GM18517 (cell line): ENCODE measurements around the gene ABI3.

ENCODE experiments used
- ATAC-seq: cut with Tn5 transposase; IDR thresholded peaks from one replicate; pipeline ENCODE4 v1.9.1; 2021; ENCODE audit warnings: mild to moderate bottlenecking, moderate library complexity; ENCODE audit not compliant: unreplicated experiment

ABI3 gene

GRCh38 chr17:49196520-49196919, 14.0 kb upstream of the ABI3 start:
- ATAC-seq: no peak

GRCh38 chr17:49197346-49197998, 13.0 kb upstream of the ABI3 start:
- ATAC-seq: no peak

- no peak for ATAC-seq
Observed at GRCh38 chr17:49198211-49198610, 12.3 kb upstream of the ABI3 start.

GRCh38 chr17:49200423-49201083, 10.0 kb upstream of the ABI3 start:
- no peak for ATAC-seq

GRCh38 chr17:49201481-49201927, 9.0 kb upstream of the ABI3 start:
- ATAC-seq: no peak

- ATAC-seq: no peak
Observed at GRCh38 chr17:49203796-49204195, 6.7 kb upstream of the ABI3 start.

GRCh38 chr17:49204516-49204915, 6.0 kb upstream of the ABI3 start:
- ATAC-seq: no peak

- no peak for ATAC-seq
Observed at GRCh38 chr17:49209061-49209571, 1.4 kb upstream of the ABI3 start.

GRCh38 chr17:49213399-49213798, 2.9 kb downstream of the ABI3 start:
- ATAC-seq: no peak

- ATAC-seq: no peak
Observed at GRCh38 chr17:49213847-49214246, 3.3 kb downstream of the ABI3 start.

- no peak for ATAC-seq
Observed at GRCh38 chr17:49214676-49215360, 4.3 kb downstream of the ABI3 start.

- ATAC-seq: no peak
Observed at GRCh38 chr17:49216482-49216881, 6.0 kb downstream of the ABI3 start.

- ATAC-seq: no peak
Observed at GRCh38 chr17:49216953-49217650, 6.6 kb downstream of the ABI3 start.

GRCh38 chr17:49217651-49218413, 7.3 kb downstream of the ABI3 start:
- no peak for ATAC-seq

- ATAC-seq: no peak
Observed at GRCh38 chr17:49218941-49219913, 8.7 kb downstream of the ABI3 start.

- ATAC-seq: no peak
Observed at GRCh38 chr17:49219987-49220386, 9.5 kb downstream of the ABI3 start.

- no peak for ATAC-seq
Observed at GRCh38 chr17:49223168-49223516, 12.6 kb downstream of the ABI3 start.

GRCh38 chr17:49223517-49224197, 13.2 kb downstream of the ABI3 start:
- ATAC-seq: no peak
